Right renal cortex interstitium (tissue), 3 donors: ENCODE results near the gene S100A16. TPM values are rescaled to one million over a fixed set of nuclear protein-coding genes. Genes with fewer than 3 reads are reported as not detected.

Experiments
- DNase-seq, 3 donors: peaks; one replicate each; pipeline ENCODE4 v3.0.0-alpha.2; 2013; ENCODE audit warnings: low read depth in 3 of 3, low spot score in 2 of 3
- polyA plus RNA-seq, 3 donors: library from polyadenylated mRNA; unstranded; fragments of 120-200 nt; gene quantifications; one replicate each; pipeline ENCODE4 v1.2.1, GENCODE V29; 2013; ENCODE audit not compliant: insufficient read length in 3 of 3

The S100A16 gene
- polyA plus RNA-seq, 3 donors = 100 to 112 (median 101) TPM

- no peak for DNase-seq
These were observed 25.3 kb upstream of the S100A16 start for GRCh38 chr1:153638261-153638660.

GRCh38 chr1:153636312-153636711 lies 23.4 kb upstream of the S100A16 start:
- no peak for DNase-seq

GRCh38 chr1:153635872-153636271 lies 22.9 kb upstream of the S100A16 start:
- no peak for DNase-seq

DNA sequence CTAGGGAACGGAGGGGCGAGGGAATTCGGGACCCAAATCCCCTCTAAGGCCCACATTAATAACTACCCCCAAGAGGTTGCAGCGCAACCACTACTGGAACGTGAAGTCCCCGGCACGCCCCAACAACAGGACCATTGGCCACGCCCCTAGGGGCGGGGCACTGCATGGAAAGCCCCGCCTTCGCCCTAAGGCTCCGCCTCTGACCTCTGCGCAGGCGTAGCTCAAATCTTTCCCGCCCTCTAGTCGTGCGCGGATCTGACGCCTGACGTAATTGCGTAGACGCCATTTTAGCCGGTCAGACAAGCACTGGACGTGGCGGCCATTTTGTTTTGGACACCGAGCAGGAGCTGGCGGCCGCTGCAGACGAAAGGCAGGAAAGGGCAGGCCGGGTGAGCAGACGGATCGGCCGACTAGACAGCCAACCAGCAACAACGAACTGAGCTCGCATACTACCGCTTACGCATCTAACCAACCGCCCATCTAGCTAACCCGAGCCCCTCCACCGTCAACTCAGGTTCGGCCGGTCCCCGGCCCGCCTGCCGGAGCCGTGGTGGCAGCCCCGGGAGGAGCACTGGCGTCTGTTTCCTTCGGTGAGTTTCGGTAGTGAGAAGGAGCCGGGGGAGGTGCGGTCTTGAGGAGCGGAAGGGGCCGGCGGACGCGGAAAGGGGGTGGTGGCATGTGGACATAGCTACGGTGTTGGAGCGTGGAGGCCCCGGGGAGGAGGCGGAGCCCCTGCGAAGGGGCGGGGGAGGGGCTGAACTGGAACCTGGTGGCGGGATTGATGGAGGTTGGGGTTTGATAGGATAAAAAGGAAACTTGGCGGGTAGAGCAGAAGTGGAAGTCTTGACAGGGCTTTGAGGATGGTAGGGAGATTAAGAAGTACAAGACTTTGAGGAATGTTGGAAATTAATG lies 21.1 kb upstream of the S100A16 start, which contains the start of gene CHTOP:
CHTOP (plus strand) TSS at position 313 of the 912 bp plus-strand sequence. CDS start 2,523 bp downstream, outside the sequence.
- peak; percentile 96 to 98 (median 96) for DNase-seq

DNA sequence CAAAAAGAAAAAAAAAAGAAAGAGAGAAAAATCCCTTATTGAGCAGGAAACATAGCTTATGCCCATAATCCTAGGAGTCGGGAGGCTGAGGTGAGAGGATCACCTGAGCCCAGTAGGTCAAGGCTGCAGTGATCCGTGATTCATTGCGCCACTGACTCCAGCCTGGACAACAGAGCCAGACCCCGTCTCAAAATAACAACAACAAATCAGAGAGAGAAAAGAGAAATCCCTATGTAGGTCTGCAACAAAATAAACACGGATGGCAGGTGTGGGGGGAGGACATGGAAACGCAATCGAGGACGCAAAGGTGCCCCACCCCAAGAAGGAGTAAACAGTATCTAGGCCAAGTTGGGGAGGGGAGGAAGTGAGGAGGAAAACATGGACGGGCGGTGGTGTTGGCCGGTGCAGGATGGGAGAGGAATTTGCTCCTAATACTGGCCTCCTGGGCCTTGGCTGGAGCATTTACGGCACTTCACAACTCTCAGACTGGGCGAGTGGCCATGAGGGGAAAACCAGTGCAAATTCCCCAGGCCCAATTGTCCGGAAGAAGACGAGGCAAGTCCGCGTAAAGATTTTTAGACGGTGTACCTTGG lies 20.3 kb upstream of the S100A16 start:
- DNase-seq = no peak

DNA sequence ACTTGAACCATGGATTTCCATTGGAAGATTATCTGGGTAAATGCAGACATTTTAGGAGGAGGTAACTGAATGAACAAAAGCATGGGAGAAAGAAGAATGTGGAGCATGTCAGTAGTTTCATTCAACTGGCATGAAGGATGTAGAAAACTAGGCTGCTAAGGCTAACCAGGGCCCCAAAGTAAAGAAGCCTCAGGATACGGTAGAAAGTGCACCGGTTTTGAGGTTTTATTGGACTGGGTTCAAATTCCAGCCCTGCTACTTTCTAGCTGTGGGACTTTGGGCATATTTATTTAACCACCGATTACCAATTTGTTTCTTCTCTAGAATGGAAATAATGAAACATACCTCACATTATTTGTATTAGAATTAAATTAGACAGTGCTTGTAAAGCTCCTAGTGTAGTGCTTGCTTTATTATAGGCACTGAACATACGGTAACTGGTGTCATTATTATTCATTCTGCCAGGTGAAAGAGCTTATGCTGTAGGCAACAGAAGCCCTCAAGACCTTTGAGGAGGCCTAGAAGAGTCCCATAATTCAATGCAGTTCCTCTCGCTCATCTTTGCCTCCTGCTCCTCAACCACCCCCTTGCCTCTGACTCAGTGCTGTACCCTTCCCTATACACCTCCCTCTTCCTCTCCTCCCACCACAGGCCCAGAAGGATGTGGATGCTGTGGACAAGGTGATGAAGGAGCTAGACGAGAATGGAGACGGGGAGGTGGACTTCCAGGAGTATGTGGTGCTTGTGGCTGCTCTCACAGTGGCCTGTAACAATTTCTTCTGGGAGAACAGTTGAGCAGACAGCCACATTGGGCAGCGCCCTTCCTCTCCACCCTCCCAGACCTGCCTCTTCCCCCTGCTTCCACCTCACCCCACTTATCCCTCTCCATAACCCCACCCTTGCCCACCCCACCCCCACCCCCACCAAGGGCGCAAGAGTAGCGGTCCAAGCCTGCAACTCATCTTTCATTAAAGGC lies 18.4 kb upstream of the S100A16 start:
- no peak for DNase-seq

GRCh38 chr1:153630384-153630783 lies 17.4 kb upstream of the S100A16 start:
- no peak for DNase-seq

- DNase-seq = no peak
These were observed 17.0 kb upstream of the S100A16 start for GRCh38 chr1:153629971-153630370.

GRCh38 chr1:153629343-153629665 lies 16.4 kb upstream of the S100A16 start:
- DNase-seq = no peak

DNA sequence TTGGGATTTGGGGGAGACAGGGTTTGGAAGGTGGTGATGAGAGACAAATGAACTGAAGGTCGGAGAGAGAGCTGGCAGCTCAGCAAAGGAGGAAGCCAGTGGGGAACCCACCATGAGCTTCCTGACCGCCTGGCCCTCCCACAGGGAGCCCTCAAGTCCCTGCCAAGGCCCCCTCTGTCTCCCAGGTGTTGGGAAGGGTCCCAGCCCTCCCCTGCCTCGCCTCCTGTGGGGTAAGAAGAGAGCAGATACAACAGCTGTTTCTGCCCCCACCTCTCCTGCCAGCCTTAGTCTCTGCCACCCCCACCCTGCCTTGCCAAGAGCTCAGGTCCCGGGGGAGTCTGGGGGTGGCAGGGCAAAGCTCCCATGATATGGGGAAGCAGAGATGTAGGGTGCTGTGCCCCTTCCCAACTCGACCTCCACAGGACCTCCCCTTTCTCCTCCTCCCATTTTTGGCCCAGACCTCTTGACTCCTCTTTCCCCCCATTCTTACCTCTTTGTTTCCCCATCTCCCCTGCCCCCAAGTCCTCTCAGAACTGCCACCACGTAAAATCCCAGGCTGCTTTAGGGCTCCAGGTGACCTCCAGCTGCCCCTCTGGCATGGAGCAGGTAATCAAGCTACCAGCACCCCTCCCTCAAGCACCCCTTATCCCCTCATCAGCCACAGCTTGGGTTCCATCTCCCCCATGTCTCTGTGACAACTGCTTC lies 15.9 kb upstream of the S100A16 start:
- no peak for DNase-seq

GRCh38 chr1:153627715-153628626 lies 15.0 kb upstream of the S100A16 start, which contains the start of gene S100A1:
TSS of gene S100A1 (plus strand) at chr1:153628434. CDS start at chr1:153630522, 2,088 bp downstream.
- no peak for DNase-seq

GRCh38 chr1:153626904-153627714 lies 14.2 kb upstream of the S100A16 start, which contains the start of gene S100A13:
TSS of gene S100A13 (minus strand) at chr1:153627505. CDS start at chr1:153626472, 1,033 bp downstream.
- DNase-seq = peak; percentile 63 to 78 (median 77)

DNA sequence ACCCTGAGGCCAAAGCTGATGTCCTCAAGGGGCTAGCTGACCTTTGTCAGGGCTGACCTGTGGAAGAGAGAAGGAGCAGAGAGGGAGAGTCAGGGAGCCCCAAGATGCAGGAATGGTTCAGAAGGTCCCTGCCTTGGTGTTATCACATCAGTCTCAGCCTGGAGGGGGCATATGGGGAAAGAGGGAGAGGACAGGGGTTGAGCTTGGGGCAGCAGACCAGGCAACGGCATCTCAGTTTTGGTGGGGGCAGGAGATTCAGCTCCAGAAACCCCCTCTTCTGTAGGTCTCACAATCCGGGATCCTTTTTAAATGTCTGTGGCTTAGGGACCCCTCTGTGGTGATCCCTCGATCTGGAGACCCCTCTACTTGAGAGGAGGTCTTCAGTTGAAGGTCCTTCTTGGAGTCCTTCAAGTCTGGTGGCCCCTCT lies 13.6 kb upstream of the S100A16 start:
- no peak for DNase-seq

DNA sequence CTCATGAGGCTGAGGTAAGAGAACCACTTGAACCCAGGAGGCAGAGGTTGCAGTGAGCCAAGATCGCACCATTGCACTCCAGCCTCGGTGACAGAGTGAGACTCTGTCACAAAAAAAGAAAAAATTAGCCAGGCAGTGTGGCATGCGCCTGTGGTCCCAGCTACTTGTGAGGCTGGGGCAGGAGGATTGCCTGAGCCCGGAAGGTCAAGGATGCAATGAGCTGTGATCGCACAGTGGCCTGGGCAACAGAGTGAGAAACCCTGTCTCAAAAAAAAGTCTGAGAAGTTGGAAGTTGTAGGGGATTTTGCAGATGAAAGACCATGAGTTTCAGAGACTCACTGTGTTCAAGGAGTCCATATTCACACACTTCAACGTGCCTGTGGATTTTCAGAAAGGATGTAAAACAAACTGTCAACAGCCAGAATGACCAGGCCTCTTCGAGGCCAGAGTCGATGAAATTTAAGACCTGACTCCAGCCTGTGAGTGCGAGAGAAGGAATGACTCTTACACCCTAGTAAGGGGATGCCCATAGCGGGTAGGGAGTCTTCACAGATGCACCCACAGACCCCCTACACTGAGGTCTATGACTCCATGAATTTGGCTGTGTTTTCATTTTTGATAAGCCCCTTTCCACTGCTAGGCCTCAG lies 12.2 kb upstream of the S100A16 start:
- no peak for DNase-seq

GRCh38 chr1:153623101-153623500 lies 10.2 kb upstream of the S100A16 start:
- no peak for DNase-seq

- DNase-seq = no peak
These were observed 6.2 kb upstream of the S100A16 start for GRCh38 chr1:153619171-153619570.

DNA sequence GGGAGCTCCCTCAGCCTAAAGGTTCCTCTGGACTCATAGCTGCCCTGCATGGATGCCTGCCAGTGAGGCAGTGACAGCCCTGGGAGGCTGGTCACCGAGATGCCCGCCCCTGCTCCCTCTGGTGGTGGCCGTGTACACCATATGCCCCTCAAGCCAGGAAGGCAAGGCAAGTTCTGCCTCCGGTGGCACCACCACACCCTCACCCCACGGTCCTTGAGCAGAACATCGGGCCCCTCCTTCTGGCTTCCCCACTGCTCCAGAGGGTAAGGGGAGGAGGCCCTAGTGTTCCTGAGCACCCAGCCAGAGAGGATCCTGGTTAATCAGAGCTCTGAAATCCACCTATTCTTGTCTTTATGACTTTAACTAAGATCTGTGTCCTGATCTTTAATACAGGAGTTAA lies 4.7 kb upstream of the S100A16 start:
- no peak for DNase-seq

- DNase-seq = no peak
These were observed 4.0 kb upstream of the S100A16 start for GRCh38 chr1:153616917-153617311.
